ENCODE data around the gene GJB2.

The GJB2 gene

GRCh38 chr13:20148501-20149183, 44.1 kb downstream of the GJB2 start:
- DNase-seq (no peak), ATAC-seq (replicated peaks) (peak; percentile 47 to 57)
- Mint-ChIP-seq H3K4me3 (no peak overlapping the region), H3K27me3 (peaks cover 49 to 70% of the 10 kb centered on the region in 2 donors), H3K4me1 (no peaks in the 10 kb centered on the region), H3K36me3 (no peaks in the 10 kb centered on the region), H3K9me3 (no peaks in the 10 kb centered on the region), H3K27ac (no peak overlapping the region)

- H3K36me3 Mint-ChIP-seq: peaks cover 0 to 4% of the 10 kb centered on the region in 2 donors
- no peak overlapping the region for H3K4me3 Mint-ChIP-seq
- H3K9me3 Mint-ChIP-seq: no peaks in the 10 kb centered on the region
- no peak for ATAC-seq (replicated peaks)
- H3K4me1 Mint-ChIP-seq: peaks cover 0 to 1% of the 10 kb centered on the region in 2 donors
- DNase-seq: no peak
- no peak overlapping the region for H3K27ac Mint-ChIP-seq
- peaks cover 60 to 80% of the 10 kb centered on the region in 2 donors for H3K27me3 Mint-ChIP-seq
Observed at GRCh38 chr13:20146381-20146780, 46.4 kb downstream of the GJB2 start.

GRCh38 chr13:20145521-20145920, 47.2 kb downstream of the GJB2 start:
- H3K9me3 Mint-ChIP-seq: no peaks in the 10 kb centered on the region
- no peak for ATAC-seq (replicated peaks)
- peaks cover 55 to 77% of the 10 kb centered on the region in 2 donors for H3K27me3 Mint-ChIP-seq
- H3K27ac Mint-ChIP-seq: no peak overlapping the region
- H3K4me3 Mint-ChIP-seq: no peak overlapping the region
- peaks cover 0 to 1% of the 10 kb centered on the region in 2 donors for H3K4me1 Mint-ChIP-seq
- no peak for DNase-seq
- peaks cover 0 to 4% of the 10 kb centered on the region in 2 donors for H3K36me3 Mint-ChIP-seq

DNA sequence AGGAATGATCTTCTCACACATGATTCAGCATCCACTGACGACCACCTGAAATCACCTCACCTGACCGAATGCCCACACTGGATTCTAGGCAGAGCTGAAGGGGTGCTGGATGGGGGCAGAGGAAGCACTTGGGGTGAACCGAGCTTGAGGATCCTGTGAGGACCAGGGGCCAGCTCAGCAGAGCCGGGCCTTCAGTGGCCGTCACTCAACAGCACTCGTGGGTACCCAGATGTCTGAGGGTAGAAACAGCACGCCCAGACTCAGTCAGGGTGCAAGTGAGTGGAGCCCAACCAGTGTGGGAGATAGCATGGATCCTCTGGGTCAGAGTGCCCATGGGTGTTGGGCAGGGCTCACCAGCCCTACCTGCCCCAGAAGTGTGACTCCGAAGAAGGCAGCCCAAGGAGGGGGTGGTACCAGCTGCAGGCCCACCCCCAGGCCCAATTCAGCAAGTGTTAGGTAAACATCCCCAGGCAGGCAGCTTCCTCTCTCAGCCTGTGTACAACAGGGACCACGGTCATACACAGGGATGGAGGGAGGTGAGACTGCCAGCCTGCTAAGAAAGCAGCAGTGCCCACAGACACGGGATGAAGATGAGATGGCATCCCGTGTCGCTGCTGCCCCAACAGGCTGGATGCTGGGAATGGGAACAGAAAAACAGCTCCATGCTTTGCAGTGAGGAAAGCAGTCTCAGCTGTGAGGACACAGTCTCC, 48.4 kb downstream of the GJB2 start:
- no peak overlapping the region for H3K4me3 Mint-ChIP-seq
- no peak overlapping the region for H3K27ac Mint-ChIP-seq
- no peak for DNase-seq
- H3K9me3 Mint-ChIP-seq: no peaks in the 10 kb centered on the region
- peaks cover 0 to 1% of the 10 kb centered on the region in 2 donors for H3K4me1 Mint-ChIP-seq
- ATAC-seq (replicated peaks): no peak
- peaks cover 45 to 69% of the 10 kb centered on the region in 2 donors for H3K27me3 Mint-ChIP-seq
- peaks cover 0 to 4% of the 10 kb centered on the region in 2 donors for H3K36me3 Mint-ChIP-seq

- Mint-ChIP-seq H3K27ac (no peak overlapping the region), H3K4me1 (peaks cover under 1 to 1% of the 10 kb centered on the region in 2 donors), H3K4me3 (peak overlapping the region in 1 of 2 donors; percentile 29), H3K9me3 (no peaks in the 10 kb centered on the region), H3K27me3 (peaks cover 40 to 61% of the 10 kb centered on the region in 2 donors), H3K36me3 (peaks cover 0 to 4% of the 10 kb centered on the region in 2 donors)
- ATAC-seq (replicated peaks): no peak
- DNase-seq: no peak
Observed at GRCh38 chr13:20142927-20143480, 49.7 kb downstream of the GJB2 start.

DNA sequence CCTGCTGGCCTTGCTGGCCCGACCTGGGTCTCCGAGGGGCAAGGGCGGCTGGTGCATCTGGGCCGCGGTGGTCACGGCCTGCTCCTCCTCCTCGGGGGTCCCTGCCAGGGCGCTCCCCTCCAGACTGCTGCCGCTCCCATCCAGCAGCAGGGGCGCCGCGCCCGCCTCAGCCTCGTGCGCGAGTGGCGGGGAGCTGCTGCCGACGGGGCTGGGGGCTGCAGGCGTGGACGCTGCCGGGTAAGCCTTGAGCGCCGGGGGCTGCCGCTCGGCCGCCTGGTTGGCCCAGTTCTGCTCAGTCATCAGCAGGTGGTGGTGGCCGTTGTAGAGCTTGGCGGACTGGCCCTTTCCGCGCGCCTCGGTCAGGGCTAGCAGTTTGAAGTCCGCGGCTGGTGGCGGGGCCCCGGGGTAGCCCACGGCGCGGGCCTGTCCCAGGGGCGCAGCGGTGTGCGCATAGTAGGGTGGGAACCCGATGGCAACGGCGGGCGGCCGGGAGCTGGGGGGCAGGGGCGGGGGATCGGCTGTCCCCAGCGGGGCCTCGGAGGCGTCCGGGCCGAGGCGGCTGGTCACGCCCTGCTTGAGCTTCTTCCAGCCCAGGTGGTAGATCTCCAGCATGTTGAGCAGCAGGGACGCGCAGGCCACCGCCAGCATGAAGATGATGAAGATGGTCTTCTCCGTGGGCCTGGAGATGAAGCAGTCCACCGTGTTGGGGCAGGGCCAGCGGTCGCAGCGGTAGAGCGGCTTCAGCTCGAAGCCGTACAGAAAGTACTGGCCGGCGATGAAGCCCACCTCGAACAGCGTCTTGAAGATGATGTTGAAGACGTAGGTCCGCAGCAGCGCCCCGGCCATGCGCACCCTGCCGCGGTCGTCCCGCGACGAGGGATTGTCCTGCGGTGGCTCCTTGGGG, 50.5 kb downstream of the GJB2 start:
- no peak for ATAC-seq (replicated peaks)
- peaks cover 6 to 8% of the 10 kb centered on the region in 2 donors for H3K4me1 Mint-ChIP-seq

GRCh38 chr13:20141238-20142022, 51.3 kb downstream of the GJB2 start:
- H3K4me3 Mint-ChIP-seq: no peak overlapping the region
- peaks cover 6 to 8% of the 10 kb centered on the region in 2 donors for H3K4me1 Mint-ChIP-seq
- H3K27ac Mint-ChIP-seq: no peak overlapping the region
- H3K36me3 Mint-ChIP-seq: peaks cover 0 to 4% of the 10 kb centered on the region in 2 donors
- peaks cover 48 to 63% of the 10 kb centered on the region in 2 donors for H3K27me3 Mint-ChIP-seq
- H3K9me3 Mint-ChIP-seq: no peaks in the 10 kb centered on the region
- ATAC-seq (replicated peaks) (no peak), DNase-seq (no peak)

More for the DNA sequence above, 50.5 kb downstream of the GJB2 start:
- Mint-ChIP-seq H3K27ac (no peak overlapping the region), H3K4me3 (no peak overlapping the region), H3K9me3 (no peaks in the 10 kb centered on the region), H3K36me3 (peaks cover 0 to 4% of the 10 kb centered on the region in 2 donors), H3K27me3 (peaks cover 47 to 69% of the 10 kb centered on the region in 2 donors)
- no peak for DNase-seq

GRCh38 chr13:20140487-20140886, 52.3 kb downstream of the GJB2 start:
- Mint-ChIP-seq H3K36me3 (peaks cover 0 to 4% of the 10 kb centered on the region in 2 donors), H3K9me3 (no peaks in the 10 kb centered on the region), H3K27ac (no peak overlapping the region), H3K27me3 (peaks cover 42 to 53% of the 10 kb centered on the region in 2 donors), H3K4me3 (no peak overlapping the region), H3K4me1 (peaks cover 6 to 8% of the 10 kb centered on the region in 2 donors)
- ATAC-seq (replicated peaks): no peak
- DNase-seq: no peak

DNA sequence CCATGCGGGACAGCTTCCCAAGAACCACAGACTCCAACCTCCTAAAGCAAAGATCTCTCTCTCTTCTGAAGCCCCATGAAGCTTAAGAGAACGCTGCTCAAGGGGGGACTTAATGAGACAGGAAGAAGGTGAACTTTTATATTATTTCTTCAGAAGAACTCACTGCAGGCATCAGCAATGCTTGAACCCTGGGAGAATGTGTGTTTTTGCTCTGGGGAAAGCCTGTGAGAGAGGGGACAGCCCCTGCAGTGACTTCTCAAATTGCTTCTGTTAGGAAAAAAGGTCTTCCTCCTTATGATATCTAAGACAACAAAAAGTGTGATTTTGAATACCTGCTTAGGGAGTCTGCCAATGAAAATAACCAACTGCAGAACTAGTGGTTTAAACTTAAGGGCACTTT, 54.9 kb downstream of the GJB2 start:
- Mint-ChIP-seq H3K4me3 (no peak overlapping the region), H3K27ac (no peak overlapping the region), H3K4me1 (peaks cover 5 to 8% of the 10 kb centered on the region in 2 donors), H3K9me3 (no peaks in the 10 kb centered on the region), H3K27me3 (peaks cover 26 to 36% of the 10 kb centered on the region in 2 donors), H3K36me3 (peaks cover 0 to under 1% of the 10 kb centered on the region in 2 donors)
- DNase-seq: no peak
- ATAC-seq (replicated peaks): peak; percentile 51 to 56

All from stimulated activated naive B cell treated with anti-CD40 and anti-IgM and Interleukin-4, amounts not matched to agents 10 μg/mL and 1 μg/mL and 100 μg/mL, for 72 hours (primary cell).